ENCODE results near the gene FBXW7.

FBXW7 gene

GRCh38 chr4:152277333-152277732 lies 258.6 kb downstream of the FBXW7 start:
- no peak for DNase-seq

- no peak for DNase-seq
Observed at GRCh38 chr4:152273343-152273742, 262.5 kb downstream of the FBXW7 start.
